Measurements from ENCODE around the gene EFCAB7. TPM values are rescaled to one million over a fixed set of nuclear protein-coding genes. Genes with fewer than 3 reads are reported as not detected.

Gene EFCAB7
- total and polyA plus RNA-seq, 2 of the 8 experiments (the other 6 are each of a cell fraction or from before 2014, with no cell fraction given) = 1.1 to 3.1 TPM

- no peak overlapping the region for H2AK5ac ChIP-seq (ENCODE audit: low read depth, low read length)
- no peaks in the 10 kb centered on the region for H3K27me3 ChIP-seq (replicated peaks in 1 of 4; ENCODE audit: control insufficient read depth in 3 of 4, extremely low read depth in 1 of 4, insufficient read depth in 3 of 4, low read length in 3 of 4)
- H4K20me1 ChIP-seq (replicated peaks in 1 of 2; ENCODE audit: control insufficient read depth in 1 of 2, insufficient read depth in 2 of 2, low read length in 2 of 2) = no peaks in the 10 kb centered on the region
- no peak overlapping the region for H3K27ac ChIP-seq (ENCODE audit: low read depth, low read length)
- CTCF ChIA-PET (ENCODE audit: partially characterized antibody) = interaction anchor here (0.6 to 1.2 kb wide), 3 partner anchors 9 to 68 kb away, joined by 3 to 4 read pairs (median 4); no protein-coding TSS in a partner anchor
- POLR2A ChIA-PET (ENCODE audit: partially characterized antibody) = no interaction called here
- no peak overlapping the region for H4K91ac ChIP-seq (replicated peaks; ENCODE audit: insufficient read length, low read length)
- WGBS, 2 experiments (ENCODE audit: extremely low coverage in 1 of 2, insufficient coverage in 1 of 2, insufficient read length in 1 of 2, insufficient replicate concordance in 2 of 2, low coverage in 1 of 2, low lambda C conversion rate in 2 of 2, missing lambda C conversion rate in 1 of 2) = 78% methylated on average over 2 of the region's 2 CpGs; no CpG with 5 or more reads in 1 of the 2 experiments
- no peaks in the 10 kb centered on the region for H3K9me3 ChIP-seq (ENCODE audit: insufficient read depth in 2 of 2, low read depth in 1 of 2, low read length in 1 of 2)
- H3K4me1 ChIP-seq (replicated peaks in 1 of 4; ENCODE audit: control insufficient read depth in 3 of 4, insufficient read depth in 4 of 4, low read length in 3 of 4) = no peaks in the 10 kb centered on the region
- H4K8ac ChIP-seq (ENCODE audit: extremely low read depth, insufficient read depth, low read length) = no peak overlapping the region
- H3K36me3 ChIP-seq (ENCODE audit: control insufficient read depth in 2 of 4, insufficient read depth in 4 of 4, low read length in 3 of 4) = no peaks in the 10 kb centered on the region
- no peak overlapping the region for H3K9ac ChIP-seq (replicated peaks in 1 of 4; ENCODE audit: extremely low read depth in 1 of 4, low read depth in 3 of 4, low read length in 3 of 4)
- no peak overlapping the region for H4K5ac ChIP-seq (ENCODE audit: insufficient read length, low read depth, low read length)
- no peaks in the 10 kb centered on the region for H3K79me1 ChIP-seq (ENCODE audit: low read depth, low read length)
- no peak overlapping the region for H2BK20ac ChIP-seq (ENCODE audit: low read length)
- H2BK120ac ChIP-seq (replicated peaks; ENCODE audit: low read depth, low read length) = no peak overlapping the region
- no peak overlapping the region for H3K4ac ChIP-seq (replicated peaks; ENCODE audit: insufficient read length, low read depth, low read length)
- no peak overlapping the region for H3K4me3 ChIP-seq (ENCODE audit: extremely low read depth in 1 of 4, insufficient read depth in 2 of 4, low read depth in 3 of 4, low read length in 4 of 4)
- H3K4me2 ChIP-seq (ENCODE audit: insufficient read depth in 1 of 2, low read depth in 2 of 2, low read length in 2 of 2) = no peak overlapping the region
- H2BK5ac ChIP-seq (ENCODE audit: low read depth, low read length) = no peak overlapping the region
- FAIRE-seq (no peak), DNase-seq (ENCODE audit: low read depth in 1 of 2, low spot score in 2 of 2) (no peak)
- H2BK12ac ChIP-seq (ENCODE audit: low read depth, low read length) = no peak overlapping the region
- no peak overlapping the region for H2AFZ ChIP-seq (ENCODE audit: low read length)
- H3K56ac ChIP-seq (replicated peaks; ENCODE audit: insufficient read length, low read depth, low read length) = no peak overlapping the region
- no peak overlapping the region for H3K18ac ChIP-seq (ENCODE audit: extremely low read depth, low read length)
- no peaks in the 10 kb centered on the region for H3K79me2 ChIP-seq (ENCODE audit: control insufficient read depth in 1 of 2, insufficient read depth in 2 of 2, low read length in 2 of 2)
- H3K23ac ChIP-seq (ENCODE audit: insufficient read length) = no peak overlapping the region
- no peak overlapping the region for H3K14ac ChIP-seq (ENCODE audit: insufficient read length)
- no peak overlapping the region for H2BK15ac ChIP-seq (ENCODE audit: low read length)
- no peaks in the 10 kb centered on the region for H3K23me2 ChIP-seq (ENCODE audit: low read depth, low read length)
These were observed 25.0 kb downstream of the EFCAB7 start for GRCh38 chr1:63548303-63548702.

All from H1 (cell line).